Upper lobe of right lung (tissue), 1 donor: ENCODE measurements around the gene CD72. TPM values are rescaled to one million over a fixed set of nuclear protein-coding genes. Genes with fewer than 3 reads are reported as not detected.
"Not testable (repeated sequence)": the region's sequence is repeated elsewhere in the genome, so short reads cannot be mapped to it uniquely, and the experiment has no call there.

Experiments
- ATAC-seq: fragments of 200-7000 bp; cut with Tn5 transposase; one replicate; pipeline ENCODE4 v1.9.1; 2020; ENCODE audit warnings: mild to moderate bottlenecking, moderate library complexity
- DNase-seq: peaks from one replicate; pipeline ENCODE4 v3.0.0-alpha.2; 2020
- H3K27ac ChIP-seq: fragments of 200-600 bp; one replicate; pipeline ENCODE4 v1.8.0; 2022
- H3K27me3 ChIP-seq: fragments of 200-600 bp; one replicate; pipeline ENCODE4 v1.8.0; 2022; ENCODE audit warnings: mild to moderate bottlenecking
- H3K36me3 ChIP-seq: fragments of 200-600 bp; one replicate; pipeline ENCODE4 v1.8.0; 2022
- H3K4me1 ChIP-seq: fragments of 200-600 bp; one replicate; pipeline ENCODE4 v1.8.0; 2022
- H3K4me3 ChIP-seq: fragments of 200-600 bp; one replicate; pipeline ENCODE4 v1.8.0; 2022; ENCODE audit warnings: mild to moderate bottlenecking
- H3K9me3 ChIP-seq: fragments of 200-600 bp; one replicate; pipeline ENCODE4 v1.8.0; 2022
- intact Hi-C: fragments of 100-400 bp; cut with DNase I; formaldehyde crosslinking; loops from one replicate; pipeline ENCODE4 v1.11.0; 2022
- total RNA-seq: library from RNA; stranded (reverse); fragmentation: NEBNext Ultra II Directional; extraction: Animal tissue kit (Norgen Biotek cat#: 25700); gene quantifications from one replicate; pipeline ENCODE4 v1.2.1, GENCODE V29; 2021
- TF ChIP-seq, protein P1 (sequence below): fragments of 200-600 bp; IDR thresholded peaks from one replicate; pipeline ENCODE4 v1.8.0; 2022; ENCODE audit warnings: antibody characterized with exemption
- donor health status: DM: no; HTN: yes; CAD: no; lungs with severe emphysema.

Gene CD72
- total RNA-seq, 1 donor from 2014 or later, result 3.0 TPM

DNA sequence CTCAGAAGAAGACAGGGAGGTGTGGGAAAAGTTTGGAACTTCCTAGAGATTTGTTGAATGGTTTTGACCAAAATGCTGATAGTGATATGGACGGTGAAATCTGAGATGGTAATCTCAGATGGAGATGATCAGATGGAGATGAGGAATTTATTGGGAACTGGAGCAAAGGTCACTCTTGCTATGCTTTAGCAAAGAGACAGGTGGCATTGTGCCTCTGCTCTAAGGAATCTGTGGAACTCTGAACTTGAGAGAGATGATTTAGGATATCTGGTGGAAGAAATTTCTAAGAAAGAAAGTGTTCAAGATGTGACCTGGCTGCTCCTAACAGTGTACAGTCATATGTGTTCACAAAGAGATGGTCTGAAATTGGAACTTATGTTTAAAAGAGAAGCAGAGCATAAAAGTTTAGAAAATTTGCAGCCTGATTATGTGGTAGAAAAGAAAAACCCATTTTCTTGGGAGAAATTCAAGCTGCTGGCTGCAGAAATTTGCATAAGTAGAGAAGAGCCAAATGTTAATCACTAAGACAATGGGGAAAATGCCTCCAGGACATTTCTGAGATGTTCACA, 38.5 kb downstream of the CD72 start:
- intact Hi-C loops, H3K4me1 ChIP-seq, H3K36me3 ChIP-seq, H3K27ac ChIP-seq, H3K4me3 ChIP-seq, ATAC-seq, H3K9me3 ChIP-seq, H3K27me3 ChIP-seq, DNase-seq: not testable (repeated sequence)

DNA sequence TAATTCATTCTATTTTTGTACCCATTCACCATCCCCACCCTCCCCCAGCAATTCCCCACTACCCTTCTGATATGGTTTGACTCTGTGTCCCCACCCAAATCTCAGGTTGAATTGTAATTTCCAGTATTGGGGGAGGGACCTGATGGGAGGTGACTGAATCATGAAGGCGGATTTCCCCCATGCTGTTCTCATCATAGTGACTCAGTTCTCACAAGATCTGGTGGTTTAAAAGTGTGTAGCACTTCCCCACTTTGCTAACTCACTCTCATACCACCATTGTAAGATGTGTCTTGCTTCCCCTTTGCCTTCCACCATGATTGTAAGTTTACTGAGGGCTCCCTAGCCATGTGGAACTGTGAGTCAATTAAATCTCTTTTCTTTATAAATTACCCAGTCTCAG, 39.1 kb downstream of the CD72 start:
- DNase-seq, result no peak
- TF ChIP-seq, protein P1, sequence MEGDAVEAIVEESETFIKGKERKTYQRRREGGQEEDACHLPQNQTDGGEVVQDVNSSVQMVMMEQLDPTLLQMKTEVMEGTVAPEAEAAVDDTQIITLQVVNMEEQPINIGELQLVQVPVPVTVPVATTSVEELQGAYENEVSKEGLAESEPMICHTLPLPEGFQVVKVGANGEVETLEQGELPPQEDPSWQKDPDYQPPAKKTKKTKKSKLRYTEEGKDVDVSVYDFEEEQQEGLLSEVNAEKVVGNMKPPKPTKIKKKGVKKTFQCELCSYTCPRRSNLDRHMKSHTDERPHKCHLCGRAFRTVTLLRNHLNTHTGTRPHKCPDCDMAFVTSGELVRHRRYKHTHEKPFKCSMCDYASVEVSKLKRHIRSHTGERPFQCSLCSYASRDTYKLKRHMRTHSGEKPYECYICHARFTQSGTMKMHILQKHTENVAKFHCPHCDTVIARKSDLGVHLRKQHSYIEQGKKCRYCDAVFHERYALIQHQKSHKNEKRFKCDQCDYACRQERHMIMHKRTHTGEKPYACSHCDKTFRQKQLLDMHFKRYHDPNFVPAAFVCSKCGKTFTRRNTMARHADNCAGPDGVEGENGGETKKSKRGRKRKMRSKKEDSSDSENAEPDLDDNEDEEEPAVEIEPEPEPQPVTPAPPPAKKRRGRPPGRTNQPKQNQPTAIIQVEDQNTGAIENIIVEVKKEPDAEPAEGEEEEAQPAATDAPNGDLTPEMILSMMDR, result no peak
- ATAC-seq, result no peak
- Histone ChIP-seq H3K4me1 (no peaks in the 10 kb centered on the region), H3K27me3 (no peaks in the 10 kb centered on the region), H3K36me3 (no peaks in the 10 kb centered on the region), H3K9me3 (no peaks in the 10 kb centered on the region), H3K4me3 (no peak overlapping the region), H3K27ac (no peak overlapping the region)
- intact Hi-C loops, result no loop called here

DNA sequence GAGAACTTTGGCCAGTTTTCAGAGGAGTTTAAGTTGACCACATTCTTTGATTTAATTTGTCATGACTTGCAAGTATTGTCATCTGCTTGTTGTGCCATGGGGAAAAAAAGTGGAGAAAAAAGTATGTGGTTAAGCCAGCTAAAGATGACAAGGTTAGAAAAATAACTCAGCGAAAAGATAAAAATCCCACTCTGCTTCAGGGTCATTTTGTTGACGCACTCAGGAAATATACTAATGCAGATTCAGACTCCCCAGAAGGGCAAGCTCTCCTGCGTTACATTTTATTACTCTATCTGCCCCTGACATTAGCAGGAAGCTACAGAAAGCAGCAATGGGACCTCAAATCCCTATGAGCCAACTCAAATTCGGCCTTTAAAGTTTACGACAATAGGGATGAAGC, 40.7 kb downstream of the CD72 start:
- no peaks in the 10 kb centered on the region for H3K36me3 ChIP-seq
- H3K4me3 ChIP-seq, result no peak overlapping the region
- H3K9me3 ChIP-seq, result no peaks in the 10 kb centered on the region
- DNase-seq (no peak), ATAC-seq (no peak)
- no peaks in the 10 kb centered on the region for H3K27me3 ChIP-seq
- no peaks in the 10 kb centered on the region for H3K4me1 ChIP-seq
- TF ChIP-seq, protein P1, result no peak
- no peak overlapping the region for H3K27ac ChIP-seq
- intact Hi-C loops, result no loop called here

DNA sequence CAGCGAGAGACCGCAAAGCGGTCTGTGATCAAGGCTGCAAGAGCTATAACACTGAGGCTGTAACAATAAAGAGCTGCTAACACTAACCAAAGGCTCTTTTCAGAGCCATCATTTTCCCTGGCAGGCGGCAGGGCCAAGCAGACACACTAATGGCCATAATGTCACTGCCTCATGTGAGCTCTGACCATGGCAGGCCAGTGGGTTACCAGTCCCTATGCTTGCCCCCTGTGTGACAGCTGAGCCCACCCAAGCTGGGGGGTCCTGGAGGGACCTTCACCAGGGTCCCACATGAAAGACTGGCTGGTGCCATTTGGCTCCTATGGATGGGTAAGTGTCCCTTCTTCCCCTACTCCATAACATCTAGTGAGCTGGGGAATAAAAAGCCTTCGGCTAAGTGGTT, 42.7 kb downstream of the CD72 start:
- Histone ChIP-seq H3K27ac (no peak overlapping the region), H3K36me3 (no peaks in the 10 kb centered on the region), H3K9me3 (no peaks in the 10 kb centered on the region), H3K27me3 (no peaks in the 10 kb centered on the region), H3K4me3 (no peak overlapping the region), H3K4me1 (no peaks in the 10 kb centered on the region)
- DNase-seq (no peak), ATAC-seq (no peak)
- intact Hi-C loops, result no loop called here
- TF ChIP-seq, protein P1, result no peak

DNA sequence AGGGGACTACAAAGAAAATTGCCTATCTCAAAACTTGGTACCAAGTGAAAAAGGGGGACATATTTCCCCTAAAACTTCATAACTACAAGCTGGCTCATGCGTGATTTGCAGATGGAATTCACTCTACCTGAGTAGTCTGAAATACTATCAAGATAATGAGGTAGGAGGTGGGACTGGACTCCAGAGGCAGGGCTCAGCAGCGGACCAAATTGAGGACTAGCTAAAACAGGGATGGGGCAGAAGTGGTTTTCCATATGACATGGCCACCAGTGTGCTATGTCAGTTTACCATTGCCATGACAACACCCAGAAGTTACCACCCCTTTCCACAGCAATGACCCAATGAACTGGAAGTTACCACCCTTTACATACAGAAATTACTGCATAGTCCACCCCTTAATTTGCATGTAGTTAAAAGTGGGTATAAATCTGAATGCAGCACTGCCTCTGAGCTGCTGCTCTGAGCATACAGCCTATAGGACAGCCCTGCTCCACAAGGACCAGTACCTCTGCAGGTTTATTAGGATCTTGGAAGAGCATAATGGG, 43.6 kb downstream of the CD72 start:
- TF ChIP-seq, protein P1, result no peak
- H3K27me3 ChIP-seq, result no peaks in the 10 kb centered on the region
- ATAC-seq (no peak), DNase-seq (no peak)
- H3K4me1 ChIP-seq, result peaks cover 7% of the 10 kb centered on the region
- no peak overlapping the region for H3K27ac ChIP-seq
- H3K9me3 ChIP-seq, result no peaks in the 10 kb centered on the region
- H3K4me3 ChIP-seq, result no peak overlapping the region
- no peaks in the 10 kb centered on the region for H3K36me3 ChIP-seq
- intact Hi-C loops, result no loop called here

DNA sequence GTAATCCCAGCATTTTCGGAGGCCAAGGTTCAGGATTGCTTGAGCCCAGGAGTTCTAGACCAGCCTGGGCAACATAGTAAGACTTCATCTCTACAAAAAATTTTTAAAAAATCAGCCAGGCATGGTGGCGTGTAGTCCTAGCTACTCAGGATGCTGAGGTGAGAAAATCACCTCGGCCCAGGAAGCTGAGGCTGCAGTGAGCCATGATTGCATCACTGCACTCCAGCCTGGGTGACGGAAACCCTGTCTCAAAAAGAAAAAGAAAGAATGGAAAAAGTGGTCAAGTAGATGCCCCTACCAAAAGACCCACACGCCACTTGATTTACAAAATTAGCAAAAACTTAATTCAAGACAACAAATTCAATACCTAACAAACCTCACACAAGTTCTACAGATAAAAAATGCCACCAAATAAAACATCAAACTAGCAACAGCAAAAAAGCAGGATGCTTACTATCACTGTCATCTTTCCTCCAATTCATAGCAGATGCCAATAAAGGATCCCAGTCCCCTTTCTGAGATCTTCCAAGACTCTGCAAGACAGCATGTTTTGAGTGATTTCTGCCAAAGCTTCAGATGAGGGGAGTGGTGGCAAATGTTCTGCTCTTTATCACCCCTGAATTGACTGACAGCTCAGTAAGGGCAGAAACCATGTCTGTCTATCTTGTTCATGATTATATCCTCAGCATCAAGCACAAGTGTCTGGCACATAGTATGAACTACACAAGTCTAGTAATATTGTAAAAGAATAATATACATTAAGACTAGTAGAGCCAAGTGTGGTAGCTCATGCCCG, 47.3 kb downstream of the CD72 start:
- intact Hi-C loops, result no loop called here
- DNase-seq (no peak), ATAC-seq (no peak)
- Histone ChIP-seq H3K4me3 (no peak overlapping the region), H3K4me1 (peaks cover 7% of the 10 kb centered on the region), H3K27me3 (no peaks in the 10 kb centered on the region), H3K27ac (no peak overlapping the region), H3K36me3 (no peaks in the 10 kb centered on the region), H3K9me3 (no peaks in the 10 kb centered on the region)
- TF ChIP-seq, protein P1, result no peak
